OCI-LY1 (cell line): ENCODE data around the gene ZFYVE9.
"Not testable (repeated sequence)": the region's sequence is repeated elsewhere in the genome, so short reads cannot be mapped to it uniquely, and the experiment has no call there.

ENCODE experiments used
- H2AFZ ChIP-seq: fragments of 200-600 bp; sonication (generic), shearing (Covaris generic); 2 replicates; pipeline ENCODE4 v1.6.0; 2014; ENCODE audit warnings: antibody characterized with exemption, mild to moderate bottlenecking, low read length
- H3F3A ChIP-seq: fragments of 200-600 bp; sonication (generic), shearing (Covaris generic); 2 replicates; pipeline ENCODE4 v1.6.0; 2014; ENCODE audit warnings: mild to moderate bottlenecking, antibody characterized with exemption, low read length, moderate library complexity; ENCODE audit not compliant: insufficient read depth
- H3K27ac ChIP-seq: fragments of 200-600 bp; sonication (generic); 2 replicates; pipeline ENCODE4 v1.5.1; 2014; ENCODE audit warnings: low read length, mixed run types, mild to moderate bottlenecking, low read depth; ENCODE audit not compliant: poor library complexity, severe bottlenecking
- H3K27me3 ChIP-seq: fragments of 200-600 bp; sonication (generic); 2 replicates; pipeline ENCODE4 v1.6.0; 2014; ENCODE audit warnings: antibody characterized with exemption, mild to moderate bottlenecking, low read length, moderate library complexity; ENCODE audit not compliant: insufficient read depth
- H3K36me3 ChIP-seq: fragments of 200-600 bp; sonication (generic); 2 replicates; pipeline ENCODE4 v1.6.1; 2014; ENCODE audit warnings: mild to moderate bottlenecking, antibody characterized with exemption, low read length, moderate library complexity, mixed read lengths; ENCODE audit not compliant: insufficient read depth
- H3K4me1 ChIP-seq: fragments of 200-600 bp; sonication (generic); 2 replicates; pipeline ENCODE4 v1.5.1; 2014; ENCODE audit warnings: mild to moderate bottlenecking, low read length, moderate library complexity; ENCODE audit not compliant: insufficient read depth, severe bottlenecking
- H3K4me2 ChIP-seq: fragments of 200-600 bp; sonication (generic), shearing (Covaris generic); 2 replicates; pipeline ENCODE4 v1.6.1; 2014; ENCODE audit warnings: low read length
- H3K4me3 ChIP-seq: fragments of 200-600 bp; sonication (generic); 2 replicates; pipeline ENCODE4 v1.5.1; 2014; ENCODE audit warnings: low read length, low read depth, mild to moderate bottlenecking, mixed read lengths; ENCODE audit not compliant: poor library complexity, severe bottlenecking
- H3K79me2 ChIP-seq: fragments of 200-600 bp; shearing (Covaris generic); 2 replicates; pipeline ENCODE4 v1.6.1; 2016; ENCODE audit warnings: mixed run types, low read length, mixed read lengths; ENCODE audit not compliant: insufficient read depth
- H3K9ac ChIP-seq: fragments of 200-600 bp; sonication (generic), shearing (Covaris generic); 2 replicates; pipeline ENCODE4 v1.6.1; 2014; ENCODE audit warnings: mild to moderate bottlenecking, low read length, mixed read lengths
- H3K9me2 ChIP-seq: fragments of 200-600 bp; sonication (generic), shearing (Covaris generic); 2 replicates; pipeline ENCODE4 v1.6.1; 2014; ENCODE audit warnings: low read depth, mild to moderate bottlenecking, low read length, mixed read lengths
- H3K9me3 ChIP-seq: fragments of 200-600 bp; shearing (Covaris generic); 2 replicates; pipeline ENCODE4 v1.6.1; 2014; ENCODE audit warnings: low read length, mixed read lengths
- H4K20me1 ChIP-seq: fragments of 200-600 bp; sonication (generic), shearing (Covaris generic); 2 replicates; pipeline ENCODE4 v1.6.0; 2016; ENCODE audit warnings: mild to moderate bottlenecking, low read length; ENCODE audit not compliant: insufficient read depth
- CTCF ChIP-seq: fragments of 200-600 bp; sonication (generic), shearing (Covaris generic); IDR thresholded peaks from 2 replicates; pipeline ENCODE4 v1.5.1; 2017; ENCODE audit warnings: mild to moderate bottlenecking, antibody characterized with exemption, low read length, moderate library complexity, mixed read lengths
- EZH2 ChIP-seq: fragments of 200-600 bp; sonication (generic), shearing (Covaris generic); IDR thresholded peaks from 2 replicates; pipeline ENCODE4 v1.8.0; 2017; ENCODE audit warnings: borderline replicate concordance, mixed run types, mild to moderate bottlenecking, antibody characterized with exemption, low read length, moderate library complexity, mixed read lengths

Gene ZFYVE9

GRCh38 chr1:52182328-52182727, 40.4 kb downstream of the ZFYVE9 start:
- H3K79me2 ChIP-seq, H3K27me3 ChIP-seq, H3K27ac ChIP-seq, H4K20me1 ChIP-seq, H3K36me3 ChIP-seq, H3K4me3 ChIP-seq, H2AFZ ChIP-seq, H3K4me2 ChIP-seq, H3F3A ChIP-seq, H3K9me2 ChIP-seq, H3K9me3 ChIP-seq, H3K9ac ChIP-seq, H3K4me1 ChIP-seq: not testable (repeated sequence)

- no peak overlapping the region for H3K4me3 ChIP-seq
- H3K9me3 ChIP-seq, result no peaks in the 10 kb centered on the region
- H3K9me2 ChIP-seq, result no peaks in the 10 kb centered on the region
- no peak overlapping the region for H2AFZ ChIP-seq
- no peak overlapping the region for H3K4me2 ChIP-seq
- no peaks in the 10 kb centered on the region for H3K27me3 ChIP-seq
- no peaks in the 10 kb centered on the region for H3F3A ChIP-seq
- no peaks in the 10 kb centered on the region for H3K79me2 ChIP-seq
- no peaks in the 10 kb centered on the region for H4K20me1 ChIP-seq
- H3K9ac ChIP-seq, result no peak overlapping the region
- H3K4me1 ChIP-seq, result no peaks in the 10 kb centered on the region
- H3K27ac ChIP-seq, result no peak overlapping the region
- no peaks in the 10 kb centered on the region for H3K36me3 ChIP-seq
- TF ChIP-seq CTCF (no peak), EZH2 (no peak)
Measured at GRCh38 chr1:52182874-52183400, 41.0 kb downstream of the ZFYVE9 start.

GRCh38 chr1:52186449-52186848, 44.6 kb downstream of the ZFYVE9 start:
- Histone ChIP-seq H3K9me3 (no peaks in the 10 kb centered on the region), H3F3A (no peaks in the 10 kb centered on the region), H3K9ac (no peak overlapping the region), H2AFZ (no peak overlapping the region), H3K4me2 (no peak overlapping the region), H3K9me2 (no peaks in the 10 kb centered on the region), H3K27ac (no peak overlapping the region), H3K36me3 (no peaks in the 10 kb centered on the region), H3K27me3 (no peaks in the 10 kb centered on the region), H3K79me2 (no peaks in the 10 kb centered on the region), H4K20me1 (no peaks in the 10 kb centered on the region), H3K4me1 (no peaks in the 10 kb centered on the region), H3K4me3 (no peak overlapping the region)
- TF ChIP-seq CTCF (no peak), EZH2 (no peak)

- no peak overlapping the region for H2AFZ ChIP-seq
- no peak overlapping the region for H3K4me2 ChIP-seq
- H3K27ac ChIP-seq, result no peak overlapping the region
- TF ChIP-seq CTCF (no peak), EZH2 (no peak)
- H3K36me3 ChIP-seq, result no peaks in the 10 kb centered on the region
- no peaks in the 10 kb centered on the region for H3K9me3 ChIP-seq
- H3F3A ChIP-seq, result no peaks in the 10 kb centered on the region
- H3K27me3 ChIP-seq, result no peaks in the 10 kb centered on the region
- no peaks in the 10 kb centered on the region for H3K9me2 ChIP-seq
- no peaks in the 10 kb centered on the region for H3K4me1 ChIP-seq
- no peaks in the 10 kb centered on the region for H4K20me1 ChIP-seq
- H3K79me2 ChIP-seq, result no peaks in the 10 kb centered on the region
- no peak overlapping the region for H3K4me3 ChIP-seq
- H3K9ac ChIP-seq, result no peak overlapping the region
Measured at GRCh38 chr1:52189898-52190480, 48.1 kb downstream of the ZFYVE9 start.
